ENCODE results near the gene FOSL1. TPM values are rescaled to one million over a fixed set of nuclear protein-coding genes. Genes with fewer than 3 reads are reported as not detected.

The FOSL1 gene
- total RNA-seq, 1 experiment from 2014 or later, result 20.5 TPM

DNA sequence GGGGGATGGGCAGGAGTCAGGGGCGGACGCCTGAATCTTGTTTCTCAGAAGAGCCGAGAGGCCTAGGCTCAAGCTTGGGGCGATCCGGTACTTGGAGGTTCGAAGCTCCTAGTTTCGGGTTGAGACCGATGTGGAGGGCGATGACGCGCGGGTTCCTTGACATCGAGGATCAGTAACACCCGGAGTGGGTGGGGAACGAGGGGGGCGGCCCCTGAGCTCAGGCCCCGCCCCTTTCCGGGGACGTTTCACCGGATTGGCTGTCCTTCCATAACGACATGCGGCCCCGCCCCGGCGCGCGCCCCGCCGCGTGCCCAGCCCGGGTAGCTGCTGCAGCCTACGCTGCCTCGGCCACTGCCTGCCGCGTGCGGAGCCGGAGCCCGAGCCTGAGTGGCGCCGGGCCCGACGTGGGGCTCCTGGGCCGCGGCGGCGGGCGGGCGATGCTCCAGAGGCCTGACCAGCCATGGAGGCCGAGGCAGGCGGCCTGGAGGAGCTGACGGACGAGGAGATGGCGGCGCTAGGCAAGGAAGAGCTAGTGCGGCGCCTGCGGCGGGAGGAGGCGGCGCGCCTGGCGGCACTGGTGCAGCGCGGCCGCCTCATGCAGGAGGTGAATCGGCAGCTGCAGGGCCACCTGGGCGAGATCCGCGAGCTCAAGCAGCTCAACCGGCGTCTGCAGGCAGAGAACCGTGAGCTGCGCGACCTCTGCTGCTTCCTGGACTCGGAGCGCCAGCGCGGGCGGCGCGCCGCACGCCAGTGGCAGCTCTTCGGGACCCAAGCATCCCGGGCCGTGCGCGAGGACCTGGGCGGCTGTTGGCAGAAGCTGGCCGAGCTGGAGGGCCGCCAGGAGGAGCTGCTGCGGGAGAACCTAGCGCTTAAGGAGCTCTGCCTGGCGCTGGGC, 9.6 kb downstream of the FOSL1 start, which contains the start of gene CCDC85B (continued):
- TF ChIP-seq KAT7 (CRISPR knock-in tag; IDR thresholded peaks at IDR 0.05; ENCODE audit: borderline replicate concordance), result peak; percentile 93; the same call in 1 of the 2 replicates
- peak; percentile 91; the same call in 1 of the 2 replicates for TF ChIP-seq ZNF138 (CRISPR knock-in tag; conservative IDR thresholded peaks at IDR 0.05)
- peak; percentile 91; the same call in 1 of the 2 replicates for TF ChIP-seq SMAD3 (CRISPR knock-in tag; IDR thresholded peaks at IDR 0.05; ENCODE audit: borderline replicate concordance)
- TF ChIP-seq CBFB (CRISPR knock-in tag; IDR thresholded peaks at IDR 0.05; ENCODE audit: low read depth), result peak; percentile 88; the same call in 1 of the 2 replicates
- TF ChIP-seq, protein P1, sequence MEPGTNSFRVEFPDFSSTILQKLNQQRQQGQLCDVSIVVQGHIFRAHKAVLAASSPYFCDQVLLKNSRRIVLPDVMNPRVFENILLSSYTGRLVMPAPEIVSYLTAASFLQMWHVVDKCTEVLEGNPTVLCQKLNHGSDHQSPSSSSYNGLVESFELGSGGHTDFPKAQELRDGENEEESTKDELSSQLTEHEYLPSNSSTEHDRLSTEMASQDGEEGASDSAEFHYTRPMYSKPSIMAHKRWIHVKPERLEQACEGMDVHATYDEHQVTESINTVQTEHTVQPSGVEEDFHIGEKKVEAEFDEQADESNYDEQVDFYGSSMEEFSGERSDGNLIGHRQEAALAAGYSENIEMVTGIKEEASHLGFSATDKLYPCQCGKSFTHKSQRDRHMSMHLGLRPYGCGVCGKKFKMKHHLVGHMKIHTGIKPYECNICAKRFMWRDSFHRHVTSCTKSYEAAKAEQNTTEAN (CRISPR knock-in tag; IDR thresholded peaks at IDR 0.05), result peak; percentile 70; the same call in 1 of the 2 replicates
- TF ChIP-seq GABPB1 (CRISPR knock-in tag; IDR thresholded peaks at IDR 0.05), result peak; percentile 56; the same call in 1 of the 2 replicates
- 0 out of 2 replicates have a peak, but pooled peaks have one; percentile 71 for TF ChIP-seq ELF4 (CRISPR knock-in tag; IDR thresholded peaks at IDR 0.05; ENCODE audit: low read depth)
- peak; percentile 23; the same call in 1 of the 2 replicates for TF ChIP-seq HMGXB4 (CRISPR knock-in tag; IDR thresholded peaks at IDR 0.05)
- no peak for TF ChIP-seq ATF1 (CRISPR knock-in tag; IDR thresholded peaks at IDR 0.05)
- no peak for TF ChIP-seq ZNF416 (CRISPR knock-in tag; IDR thresholded peaks at IDR 0.05)

GRCh38 chr11:65888163-65888814, 11.9 kb downstream of the FOSL1 start, which contains the start of gene FIBP:
TSS of gene FIBP (minus strand) at chr11:65888471. CDS start at chr11:65888418, 53 bp downstream.
- H3K36me3 Mint-ChIP-seq, result peaks cover 36% of the 10 kb centered on the region
- DNase-seq (ENCODE audit: low spot score), result peak; percentile 98
- ChIA-PET POLR2A (interaction anchor here (0.6 to 7.2 kb wide), 19 partner anchors 9 to 1295 kb away, joined by 3 to 90 read pairs (median 4); partner anchors contain the start of genes CFL1, CST6, CTSW and FOSL1), CTCF (interaction anchor here (0.5 to 11.9 kb wide), 97 partner anchors 8 to 1980 kb away, joined by 3 to 539 read pairs (median 5); partner anchors contain the start of genes BANF1, C11orf68, CFL1 and CST6)
- peak within 1 kb of the TSS; percentile 98 for H3K27ac Mint-ChIP-seq
- no peaks in the 10 kb centered on the region for H3K9me3 Mint-ChIP-seq
- peak within 1 kb of the TSS; percentile 97 for H3K4me3 Mint-ChIP-seq
- peak; percentile 64 for ATAC-seq
- peaks cover 44% of the 10 kb centered on the region for H3K4me1 Mint-ChIP-seq
- H3K27me3 Mint-ChIP-seq (ENCODE audit: low read depth), result peaks cover 15% of the 10 kb centered on the region
- TF ChIP-seq ETV6 (CRISPR knock-in tag; IDR thresholded peaks at IDR 0.05), result peak; percentile 60; the same call in 1 of the 2 replicates
- TF ChIP-seq, protein P2, sequence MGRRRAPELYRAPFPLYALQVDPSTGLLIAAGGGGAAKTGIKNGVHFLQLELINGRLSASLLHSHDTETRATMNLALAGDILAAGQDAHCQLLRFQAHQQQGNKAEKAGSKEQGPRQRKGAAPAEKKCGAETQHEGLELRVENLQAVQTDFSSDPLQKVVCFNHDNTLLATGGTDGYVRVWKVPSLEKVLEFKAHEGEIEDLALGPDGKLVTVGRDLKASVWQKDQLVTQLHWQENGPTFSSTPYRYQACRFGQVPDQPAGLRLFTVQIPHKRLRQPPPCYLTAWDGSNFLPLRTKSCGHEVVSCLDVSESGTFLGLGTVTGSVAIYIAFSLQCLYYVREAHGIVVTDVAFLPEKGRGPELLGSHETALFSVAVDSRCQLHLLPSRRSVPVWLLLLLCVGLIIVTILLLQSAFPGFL (CRISPR knock-in tag; IDR thresholded peaks at IDR 0.05; ENCODE audit: borderline replicate concordance), result no peak
- peak; percentile 87; the same call in 1 of the 2 replicates for TF ChIP-seq FOXK1 (CRISPR knock-in tag; IDR thresholded peaks at IDR 0.05)
- no peak for TF ChIP-seq JAZF1 (CRISPR knock-in tag; IDR thresholded peaks at IDR 0.05)
- TF ChIP-seq, protein P3, sequence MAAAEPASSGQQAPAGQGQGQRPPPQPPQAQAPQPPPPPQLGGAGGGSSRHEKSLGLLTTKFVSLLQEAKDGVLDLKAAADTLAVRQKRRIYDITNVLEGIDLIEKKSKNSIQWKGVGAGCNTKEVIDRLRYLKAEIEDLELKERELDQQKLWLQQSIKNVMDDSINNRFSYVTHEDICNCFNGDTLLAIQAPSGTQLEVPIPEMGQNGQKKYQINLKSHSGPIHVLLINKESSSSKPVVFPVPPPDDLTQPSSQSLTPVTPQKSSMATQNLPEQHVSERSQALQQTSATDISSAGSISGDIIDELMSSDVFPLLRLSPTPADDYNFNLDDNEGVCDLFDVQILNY (CRISPR knock-in tag; IDR thresholded peaks at IDR 0.05), result peak; percentile 84; the same call in 1 of the 2 replicates
- TF ChIP-seq, protein P4, sequence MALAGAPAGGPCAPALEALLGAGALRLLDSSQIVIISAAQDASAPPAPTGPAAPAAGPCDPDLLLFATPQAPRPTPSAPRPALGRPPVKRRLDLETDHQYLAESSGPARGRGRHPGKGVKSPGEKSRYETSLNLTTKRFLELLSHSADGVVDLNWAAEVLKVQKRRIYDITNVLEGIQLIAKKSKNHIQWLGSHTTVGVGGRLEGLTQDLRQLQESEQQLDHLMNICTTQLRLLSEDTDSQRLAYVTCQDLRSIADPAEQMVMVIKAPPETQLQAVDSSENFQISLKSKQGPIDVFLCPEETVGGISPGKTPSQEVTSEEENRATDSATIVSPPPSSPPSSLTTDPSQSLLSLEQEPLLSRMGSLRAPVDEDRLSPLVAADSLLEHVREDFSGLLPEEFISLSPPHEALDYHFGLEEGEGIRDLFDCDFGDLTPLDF (CRISPR knock-in tag; IDR thresholded peaks at IDR 0.05), result no peak
- no peak for TF ChIP-seq PRRX2 (CRISPR knock-in tag; IDR thresholded peaks at IDR 0.05)
- TF ChIP-seq ZNF671 (CRISPR knock-in tag; IDR thresholded peaks at IDR 0.05), result no peak
- peak; percentile 90 for TF ChIP-seq CREM (CRISPR knock-in tag; IDR thresholded peaks at IDR 0.05)
- TF ChIP-seq, protein P5, sequence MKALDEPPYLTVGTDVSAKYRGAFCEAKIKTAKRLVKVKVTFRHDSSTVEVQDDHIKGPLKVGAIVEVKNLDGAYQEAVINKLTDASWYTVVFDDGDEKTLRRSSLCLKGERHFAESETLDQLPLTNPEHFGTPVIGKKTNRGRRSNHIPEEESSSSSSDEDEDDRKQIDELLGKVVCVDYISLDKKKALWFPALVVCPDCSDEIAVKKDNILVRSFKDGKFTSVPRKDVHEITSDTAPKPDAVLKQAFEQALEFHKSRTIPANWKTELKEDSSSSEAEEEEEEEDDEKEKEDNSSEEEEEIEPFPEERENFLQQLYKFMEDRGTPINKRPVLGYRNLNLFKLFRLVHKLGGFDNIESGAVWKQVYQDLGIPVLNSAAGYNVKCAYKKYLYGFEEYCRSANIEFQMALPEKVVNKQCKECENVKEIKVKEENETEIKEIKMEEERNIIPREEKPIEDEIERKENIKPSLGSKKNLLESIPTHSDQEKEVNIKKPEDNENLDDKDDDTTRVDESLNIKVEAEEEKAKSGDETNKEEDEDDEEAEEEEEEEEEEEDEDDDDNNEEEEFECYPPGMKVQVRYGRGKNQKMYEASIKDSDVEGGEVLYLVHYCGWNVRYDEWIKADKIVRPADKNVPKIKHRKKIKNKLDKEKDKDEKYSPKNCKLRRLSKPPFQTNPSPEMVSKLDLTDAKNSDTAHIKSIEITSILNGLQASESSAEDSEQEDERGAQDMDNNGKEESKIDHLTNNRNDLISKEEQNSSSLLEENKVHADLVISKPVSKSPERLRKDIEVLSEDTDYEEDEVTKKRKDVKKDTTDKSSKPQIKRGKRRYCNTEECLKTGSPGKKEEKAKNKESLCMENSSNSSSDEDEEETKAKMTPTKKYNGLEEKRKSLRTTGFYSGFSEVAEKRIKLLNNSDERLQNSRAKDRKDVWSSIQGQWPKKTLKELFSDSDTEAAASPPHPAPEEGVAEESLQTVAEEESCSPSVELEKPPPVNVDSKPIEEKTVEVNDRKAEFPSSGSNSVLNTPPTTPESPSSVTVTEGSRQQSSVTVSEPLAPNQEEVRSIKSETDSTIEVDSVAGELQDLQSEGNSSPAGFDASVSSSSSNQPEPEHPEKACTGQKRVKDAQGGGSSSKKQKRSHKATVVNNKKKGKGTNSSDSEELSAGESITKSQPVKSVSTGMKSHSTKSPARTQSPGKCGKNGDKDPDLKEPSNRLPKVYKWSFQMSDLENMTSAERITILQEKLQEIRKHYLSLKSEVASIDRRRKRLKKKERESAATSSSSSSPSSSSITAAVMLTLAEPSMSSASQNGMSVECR (CRISPR knock-in tag; IDR thresholded peaks at IDR 0.05; ENCODE audit: borderline replicate concordance), result peak; percentile 93; the same call in 1 of the 2 replicates
- TF ChIP-seq ZSCAN18 (CRISPR knock-in tag; IDR thresholded peaks at IDR 0.05), result no peak
